Kidney tubule cell (primary cell): ENCODE data around the gene GRID1.
"Not testable (repeated sequence)": the region's sequence is repeated elsewhere in the genome, so short reads cannot be mapped to it uniquely, and the experiment has no call there.

ENCODE experiments used
- DNase-seq: peaks from one replicate; pipeline ENCODE4 v3.0.0-alpha.2; 2018; ENCODE audit warnings: low spot score

The GRID1 gene

GRCh38 chr10:86033581-86033980 lies 333.0 kb downstream of the GRID1 start:
- DNase-seq: no peak

- DNase-seq: not testable (repeated sequence)
Measured at GRCh38 chr10:86032087-86032486, 334.5 kb downstream of the GRID1 start.

GRCh38 chr10:86030312-86030711 lies 336.3 kb downstream of the GRID1 start:
- no peak for DNase-seq

- no peak for DNase-seq
Measured at GRCh38 chr10:86027346-86027745, 339.2 kb downstream of the GRID1 start.

GRCh38 chr10:86025509-86025908 lies 341.1 kb downstream of the GRID1 start:
- DNase-seq: no peak

GRCh38 chr10:86024281-86025041 lies 342.1 kb downstream of the GRID1 start:
- no peak for DNase-seq

GRCh38 chr10:86023931-86024280 lies 342.7 kb downstream of the GRID1 start:
- no peak for DNase-seq

- DNase-seq: no peak
Measured at GRCh38 chr10:86023336-86023735, 343.3 kb downstream of the GRID1 start.

- no peak for DNase-seq
Measured at GRCh38 chr10:86022906-86023305, 343.7 kb downstream of the GRID1 start.

GRCh38 chr10:86020134-86020533 lies 346.5 kb downstream of the GRID1 start:
- no peak for DNase-seq

- no peak for DNase-seq
Measured at GRCh38 chr10:86019141-86019540, 347.5 kb downstream of the GRID1 start.

GRCh38 chr10:86018735-86019058 lies 347.9 kb downstream of the GRID1 start:
- DNase-seq: no peak

GRCh38 chr10:86017841-86018734 lies 348.5 kb downstream of the GRID1 start:
- no peak for DNase-seq

- DNase-seq: no peak
Measured at GRCh38 chr10:86013568-86013967, 353.0 kb downstream of the GRID1 start.

GRCh38 chr10:86007171-86007570 lies 359.4 kb downstream of the GRID1 start:
- no peak for DNase-seq

GRCh38 chr10:86004337-86004736 lies 362.3 kb downstream of the GRID1 start:
- DNase-seq: no peak

GRCh38 chr10:86003201-86003621 lies 363.4 kb downstream of the GRID1 start:
- no peak for DNase-seq

GRCh38 chr10:86001521-86001920 lies 365.1 kb downstream of the GRID1 start:
- DNase-seq: no peak

- DNase-seq: no peak
Measured at GRCh38 chr10:85997544-85997943, 369.1 kb downstream of the GRID1 start.

GRCh38 chr10:85995791-85996190 lies 370.8 kb downstream of the GRID1 start:
- DNase-seq: peak; percentile 44

GRCh38 chr10:85993840-85994507 lies 372.6 kb downstream of the GRID1 start:
- no peak for DNase-seq

GRCh38 chr10:85993140-85993539 lies 373.5 kb downstream of the GRID1 start:
- DNase-seq: no peak

GRCh38 chr10:85992324-85992723 lies 374.3 kb downstream of the GRID1 start:
- DNase-seq: no peak
